ENCODE data around the gene AMOT.
"Not testable (repeated sequence)": the region's sequence is repeated elsewhere in the genome, so short reads cannot be mapped to it uniquely, and the experiment has no call there.

The AMOT gene, protein sequence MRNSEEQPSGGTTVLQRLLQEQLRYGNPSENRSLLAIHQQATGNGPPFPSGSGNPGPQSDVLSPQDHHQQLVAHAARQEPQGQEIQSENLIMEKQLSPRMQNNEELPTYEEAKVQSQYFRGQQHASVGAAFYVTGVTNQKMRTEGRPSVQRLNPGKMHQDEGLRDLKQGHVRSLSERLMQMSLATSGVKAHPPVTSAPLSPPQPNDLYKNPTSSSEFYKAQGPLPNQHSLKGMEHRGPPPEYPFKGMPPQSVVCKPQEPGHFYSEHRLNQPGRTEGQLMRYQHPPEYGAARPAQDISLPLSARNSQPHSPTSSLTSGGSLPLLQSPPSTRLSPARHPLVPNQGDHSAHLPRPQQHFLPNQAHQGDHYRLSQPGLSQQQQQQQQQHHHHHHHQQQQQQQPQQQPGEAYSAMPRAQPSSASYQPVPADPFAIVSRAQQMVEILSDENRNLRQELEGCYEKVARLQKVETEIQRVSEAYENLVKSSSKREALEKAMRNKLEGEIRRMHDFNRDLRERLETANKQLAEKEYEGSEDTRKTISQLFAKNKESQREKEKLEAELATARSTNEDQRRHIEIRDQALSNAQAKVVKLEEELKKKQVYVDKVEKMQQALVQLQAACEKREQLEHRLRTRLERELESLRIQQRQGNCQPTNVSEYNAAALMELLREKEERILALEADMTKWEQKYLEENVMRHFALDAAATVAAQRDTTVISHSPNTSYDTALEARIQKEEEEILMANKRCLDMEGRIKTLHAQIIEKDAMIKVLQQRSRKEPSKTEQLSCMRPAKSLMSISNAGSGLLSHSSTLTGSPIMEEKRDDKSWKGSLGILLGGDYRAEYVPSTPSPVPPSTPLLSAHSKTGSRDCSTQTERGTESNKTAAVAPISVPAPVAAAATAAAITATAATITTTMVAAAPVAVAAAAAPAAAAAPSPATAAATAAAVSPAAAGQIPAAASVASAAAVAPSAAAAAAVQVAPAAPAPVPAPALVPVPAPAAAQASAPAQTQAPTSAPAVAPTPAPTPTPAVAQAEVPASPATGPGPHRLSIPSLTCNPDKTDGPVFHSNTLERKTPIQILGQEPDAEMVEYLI

DNA sequence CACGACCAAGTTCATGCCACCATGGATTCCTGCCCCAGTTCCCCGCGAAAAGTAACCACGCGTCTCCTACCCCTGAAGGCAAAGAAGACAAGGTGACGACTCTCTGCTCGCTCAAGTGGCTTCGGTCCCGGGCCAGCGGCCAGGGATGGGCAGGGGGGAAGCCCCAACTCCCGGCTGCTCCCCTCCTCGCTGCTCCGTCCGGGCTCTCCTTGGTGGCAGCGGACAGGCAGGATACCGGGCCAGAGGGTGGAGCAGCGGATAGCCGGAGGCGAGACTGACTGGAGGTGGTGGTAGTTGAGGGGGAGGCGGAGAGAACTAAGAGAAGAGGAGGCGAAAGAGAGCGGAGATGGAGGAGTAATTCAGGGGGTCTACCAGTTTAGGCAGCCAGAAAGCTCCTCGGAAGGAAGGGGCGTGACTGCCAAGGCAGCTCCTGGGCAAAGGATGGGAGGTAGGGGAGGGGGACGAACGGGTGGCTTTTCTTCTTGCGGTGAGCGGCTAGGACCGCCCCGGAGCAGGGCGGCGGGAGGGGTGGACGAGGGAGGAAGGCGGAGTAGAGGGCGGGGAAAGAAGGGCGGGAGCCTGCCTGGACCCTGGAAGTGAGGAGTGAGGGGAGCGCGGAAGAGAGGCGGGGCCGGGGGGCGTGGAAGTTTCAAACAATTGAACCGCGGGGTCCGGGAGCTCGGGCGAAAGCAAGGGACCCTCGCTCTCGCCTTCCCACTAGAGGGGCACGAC is at the start of gene AMOT:
TSS of gene AMOT (minus strand) at position 450 of the 732 bp plus-strand sequence. CDS start 17,705 bp downstream, outside the sequence.
- peak; percentile 92 for DNase-seq

DNA sequence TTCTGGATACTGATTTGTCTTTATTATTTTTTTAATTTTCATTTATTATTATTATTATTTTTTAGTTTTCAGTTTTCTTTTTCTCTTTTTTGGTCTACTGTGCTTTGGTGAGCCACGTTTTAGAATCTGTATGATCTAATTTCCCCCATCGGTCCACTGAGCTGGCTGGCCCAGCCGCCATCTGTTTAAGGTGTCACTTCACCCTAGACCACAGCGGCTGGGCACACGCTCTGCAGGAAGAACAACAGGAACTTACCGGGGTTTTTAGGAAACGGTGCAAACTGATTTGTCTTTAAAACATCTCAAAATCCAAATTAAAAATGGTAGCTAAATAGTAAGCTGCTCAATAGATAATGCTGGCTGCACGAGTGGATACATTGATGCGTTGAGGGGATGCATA is 48.8 kb upstream of the AMOT start:
- no peak for DNase-seq

DNA sequence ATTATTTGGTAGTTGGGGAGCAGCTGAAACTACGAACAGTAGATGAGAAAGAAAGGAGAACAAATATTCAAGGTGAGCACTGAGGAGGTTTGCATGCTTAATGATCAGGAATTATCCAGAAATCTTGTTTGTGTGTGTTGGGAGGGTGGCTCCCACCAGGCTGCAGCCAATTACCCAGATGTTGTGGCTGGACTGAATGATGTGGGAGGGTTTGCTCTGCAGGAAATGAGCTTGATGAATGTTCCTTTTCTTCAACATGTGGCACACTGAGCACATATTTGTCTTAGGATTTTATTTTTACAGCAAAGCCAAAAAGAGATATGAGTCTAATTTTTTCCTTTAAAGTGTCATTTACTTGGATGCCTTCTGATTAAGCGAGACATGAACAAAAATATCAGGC is 48.3 kb upstream of the AMOT start:
- DNase-seq: no peak

DNA sequence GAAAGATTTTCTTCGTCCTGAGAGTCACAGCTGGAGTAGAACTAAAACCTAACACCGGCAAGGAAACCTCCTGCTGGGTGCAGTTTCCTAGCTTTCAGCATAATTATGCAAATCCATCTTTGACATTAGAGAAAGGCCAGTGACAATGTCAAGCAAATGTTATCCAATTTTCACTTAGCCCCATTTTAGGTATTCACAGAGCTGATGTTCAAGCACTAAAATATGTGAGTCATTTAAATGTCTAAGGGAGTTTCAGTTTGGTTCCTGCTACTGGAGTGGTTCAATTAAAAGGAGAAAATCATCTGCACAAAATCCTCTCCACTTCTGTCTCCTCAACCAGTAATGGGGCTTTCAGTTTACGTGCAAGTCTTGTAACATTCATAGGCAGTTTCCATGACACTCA is 37.1 kb upstream of the AMOT start:
- no peak for DNase-seq

DNA sequence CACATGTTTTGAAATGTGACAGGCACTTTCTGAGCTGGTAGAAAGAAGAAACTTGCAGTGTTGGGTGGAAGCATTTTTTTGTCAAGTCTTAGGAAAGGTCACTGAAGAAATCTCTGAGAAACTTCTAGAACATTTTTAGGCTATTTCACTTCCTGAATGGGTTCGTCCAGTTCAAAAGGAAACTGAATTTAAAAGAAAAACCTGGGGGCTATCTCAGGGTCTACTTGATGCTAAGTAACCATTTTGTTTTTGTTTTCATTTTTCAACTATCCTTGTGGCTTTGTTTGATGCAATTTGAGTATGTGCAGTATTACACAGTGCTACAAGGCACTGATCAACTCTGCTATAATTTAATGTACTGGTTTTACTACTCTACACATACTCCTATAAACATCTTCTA is 34.0 kb upstream of the AMOT start:
- no peak for DNase-seq

DNA sequence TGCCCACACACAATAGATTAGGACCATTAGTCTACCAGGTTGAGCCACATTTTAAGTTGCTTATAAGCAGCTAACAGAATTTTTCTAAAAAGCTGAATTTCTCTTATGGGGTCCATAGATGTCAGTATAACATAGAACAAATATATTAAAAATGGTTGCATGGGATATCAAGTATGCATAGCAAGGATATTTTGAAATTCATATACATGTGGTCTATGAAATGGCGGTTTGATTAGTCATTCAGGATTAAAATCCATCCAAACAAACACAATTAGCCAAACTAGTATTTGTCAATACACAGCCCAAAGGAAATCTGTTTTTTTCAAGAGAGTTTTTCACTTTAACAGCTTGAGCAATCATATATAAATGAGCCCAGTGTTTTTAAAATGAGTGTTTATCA is 33.5 kb upstream of the AMOT start:
- DNase-seq: no peak

DNA sequence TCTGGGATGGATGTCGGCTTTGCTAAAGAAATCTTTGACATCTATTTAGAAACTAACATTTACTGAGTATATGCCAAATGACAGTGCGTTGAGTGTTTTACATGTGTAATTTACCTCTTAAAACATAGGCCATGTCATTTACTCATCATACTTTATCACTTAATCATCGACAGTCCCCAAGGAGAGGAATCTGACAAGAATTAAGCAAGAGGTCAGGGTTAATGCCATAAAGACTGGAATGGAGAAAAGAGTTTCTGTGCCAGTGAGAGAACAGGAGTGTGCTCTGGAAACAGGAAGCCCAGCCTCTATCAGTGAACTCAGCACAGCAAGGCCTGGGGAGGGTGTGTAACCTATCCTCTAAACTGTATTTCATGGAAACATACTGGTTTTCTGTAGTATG is 28.0 kb upstream of the AMOT start:
- DNase-seq: no peak

DNA sequence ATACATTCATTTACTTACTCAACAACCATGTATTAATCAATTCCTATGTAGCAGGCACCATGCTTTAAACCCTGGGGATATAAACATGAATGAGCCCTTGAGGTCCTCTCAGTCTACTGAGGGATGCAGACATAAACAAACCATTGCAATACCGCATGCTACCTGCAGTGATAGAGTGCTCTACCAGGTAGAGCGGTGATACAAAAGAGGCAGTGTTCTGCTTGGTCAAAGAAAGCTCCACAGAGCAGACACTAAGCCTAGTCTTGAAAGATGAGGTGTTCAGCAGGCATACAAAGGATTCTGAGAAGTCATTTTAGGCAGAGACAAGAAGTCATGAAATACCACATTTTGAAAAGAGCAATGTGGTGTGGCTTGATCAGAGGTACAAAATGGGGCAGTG is 26.9 kb upstream of the AMOT start:
- DNase-seq: no peak

DNA sequence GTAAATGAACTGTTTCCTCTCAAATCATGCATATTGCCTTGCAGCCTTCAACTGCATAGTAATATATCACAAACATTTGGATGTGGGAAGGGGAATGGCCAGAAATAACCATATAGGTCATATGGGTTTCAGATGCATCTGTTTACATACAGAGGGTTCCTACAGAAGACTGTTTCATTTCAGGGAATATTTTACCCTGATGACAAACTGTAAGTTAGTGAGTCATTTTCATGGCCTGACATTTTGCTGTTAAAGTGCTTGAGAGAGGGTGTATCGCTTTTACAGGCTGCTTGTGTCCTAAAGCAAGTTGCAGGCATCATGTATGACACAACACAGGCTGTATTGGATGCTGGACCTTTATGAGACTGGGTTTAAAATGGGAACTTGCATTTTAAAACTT is 25.5 kb upstream of the AMOT start:
- DNase-seq: no peak

DNA sequence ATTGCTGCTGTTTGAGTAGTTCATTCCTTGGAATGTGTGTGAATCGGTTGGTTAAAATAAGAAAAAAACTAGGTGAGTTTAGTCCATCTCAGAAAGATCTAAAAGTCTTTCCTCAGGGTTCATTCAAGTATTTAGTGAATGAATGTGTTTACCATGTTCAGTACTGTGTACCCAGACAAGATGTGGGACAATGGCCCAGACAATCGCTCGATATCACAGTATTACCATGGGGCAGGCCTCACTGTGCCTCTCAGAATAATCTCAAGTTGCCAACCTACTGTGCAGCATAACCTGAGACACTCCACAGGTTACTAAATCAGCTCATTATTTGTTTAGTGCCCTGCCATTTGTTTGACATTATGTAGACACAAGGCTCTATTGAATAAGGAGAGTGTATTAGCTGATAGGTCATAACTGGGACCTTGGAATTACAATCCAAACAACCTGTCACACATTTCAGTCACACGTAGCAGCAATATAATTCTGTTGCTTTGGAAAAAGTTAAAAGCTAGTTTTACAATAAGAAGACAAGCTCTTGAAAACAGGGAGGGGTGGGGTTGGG is 24.9 kb upstream of the AMOT start:
- DNase-seq: no peak

DNA sequence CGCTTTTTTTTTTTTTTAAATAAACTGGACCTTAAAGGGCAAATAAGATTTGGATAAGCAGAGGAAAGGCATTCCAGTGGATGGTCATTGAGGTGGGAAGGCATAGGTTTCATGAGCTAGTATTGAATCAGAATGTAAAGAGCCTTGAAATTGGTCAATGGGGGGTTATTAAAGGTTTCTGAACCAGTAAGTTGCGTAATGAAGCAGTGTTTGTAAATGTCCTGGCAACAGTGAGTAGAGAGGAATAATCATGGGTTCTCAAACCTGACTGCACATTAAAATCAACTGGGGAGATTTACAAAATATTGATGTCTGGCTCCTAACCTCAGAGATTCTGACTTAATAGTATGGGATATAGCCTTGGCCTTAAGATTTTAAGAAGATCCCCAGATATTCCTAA is 23.2 kb upstream of the AMOT start:
- no peak for DNase-seq

DNA sequence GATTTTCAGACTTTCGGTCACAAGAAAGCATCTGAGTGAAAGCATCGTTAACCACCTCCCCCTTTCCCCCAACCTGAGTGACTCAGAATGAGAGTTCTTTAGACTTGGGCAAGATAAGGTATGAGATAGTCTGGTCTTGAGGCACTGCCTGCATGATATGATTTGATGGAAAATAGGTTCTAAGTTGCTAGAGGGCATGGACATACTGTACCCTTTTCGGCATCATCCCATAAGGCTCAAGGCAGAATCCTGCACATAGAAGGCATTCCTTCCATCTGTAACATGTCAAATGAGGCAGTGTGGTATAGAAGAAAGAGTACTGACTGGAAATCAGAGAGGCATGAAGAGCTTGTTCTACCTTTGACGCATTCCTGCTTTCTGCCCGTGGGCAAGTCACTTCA is 16.8 kb upstream of the AMOT start:
- DNase-seq: no peak

DNA sequence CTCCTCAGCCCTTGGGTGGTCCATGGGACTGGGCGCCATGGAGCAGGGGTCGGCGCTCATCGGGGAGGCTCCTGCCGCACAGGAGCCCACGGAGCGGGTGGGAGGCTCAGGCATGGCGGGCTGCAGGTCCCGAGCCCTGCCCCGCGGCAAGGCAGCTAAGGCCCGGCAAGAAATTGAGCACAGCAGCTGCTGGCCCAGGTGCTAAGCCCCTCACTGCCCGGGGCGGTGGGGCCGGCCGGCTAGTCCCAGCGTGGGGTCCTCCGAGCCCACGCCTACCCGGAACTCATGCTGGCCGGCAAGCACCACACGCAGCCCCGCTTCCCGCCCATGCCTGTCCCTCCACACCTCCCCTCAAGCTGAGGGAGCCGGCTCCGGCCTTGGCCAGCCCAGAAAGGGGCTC is 14.3 kb upstream of the AMOT start:
- not testable (repeated sequence) for DNase-seq

DNA sequence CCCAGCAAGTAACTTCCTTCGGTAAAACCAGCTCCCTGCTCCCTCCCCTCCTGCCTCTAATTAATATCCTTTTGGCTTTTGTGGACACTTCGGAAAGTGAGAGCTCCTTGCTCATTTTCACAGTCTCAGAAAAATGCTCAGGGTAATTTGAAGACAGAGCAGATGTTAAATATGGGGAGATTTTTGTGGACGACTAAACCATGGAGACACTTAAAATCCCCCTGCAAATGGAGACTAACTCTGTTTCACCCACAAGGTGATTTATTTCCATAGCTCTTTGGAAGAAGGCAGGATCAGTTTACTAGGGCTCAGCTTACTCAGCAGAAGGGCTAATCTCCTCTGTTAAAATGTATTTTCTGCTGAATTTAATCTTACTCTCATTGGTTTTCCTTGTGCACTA is 12.2 kb upstream of the AMOT start:
- no peak for DNase-seq

DNA sequence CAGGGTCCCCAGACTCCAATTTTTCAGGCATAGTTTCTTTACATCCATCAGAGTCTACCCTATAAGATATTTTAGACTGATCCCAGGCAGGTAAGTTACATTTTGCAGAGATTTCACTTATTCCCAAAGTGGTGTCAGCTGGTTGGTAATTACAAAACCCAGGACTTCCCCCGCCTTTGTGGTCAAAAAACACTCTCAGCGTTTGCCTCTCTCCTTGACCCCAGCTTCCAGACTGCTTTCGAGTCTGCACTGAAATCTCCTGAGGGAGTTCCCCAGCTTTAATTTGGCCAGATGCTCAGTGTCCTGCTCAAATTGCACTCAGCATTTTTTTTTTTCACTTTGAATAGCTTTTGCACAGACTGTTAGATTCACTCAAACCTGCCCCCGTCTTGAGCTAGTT is 11.2 kb upstream of the AMOT start:
- DNase-seq: peak; percentile 41

DNA sequence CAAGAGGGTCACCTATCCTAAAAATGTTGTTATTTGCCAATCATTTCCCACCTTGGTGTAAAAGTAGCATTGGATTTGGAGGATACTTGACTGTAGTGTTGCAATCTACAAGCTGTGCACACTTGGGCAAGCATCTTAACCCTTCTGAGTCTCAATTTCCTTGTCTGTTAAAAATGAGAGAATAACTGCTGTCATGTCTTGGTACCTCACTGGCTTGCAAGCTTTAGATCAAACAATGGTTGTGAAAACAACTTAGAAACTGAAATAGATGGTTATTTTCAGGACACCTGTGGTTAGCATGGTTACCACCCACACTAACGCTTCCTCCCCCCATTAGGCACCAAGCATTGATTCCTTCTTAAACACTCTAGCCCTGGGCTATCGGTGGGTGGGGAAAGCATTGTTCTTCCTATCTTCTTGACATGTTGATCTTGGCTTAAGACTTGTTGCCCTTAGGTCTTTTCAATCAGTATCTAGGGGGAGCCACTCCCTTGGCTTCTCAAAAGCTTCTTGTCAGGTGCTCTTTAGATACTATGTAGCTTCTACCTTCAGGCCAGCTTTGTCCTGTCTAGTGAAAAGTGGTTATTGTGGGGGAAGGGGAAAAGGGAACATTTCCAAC is 10.6 kb upstream of the AMOT start:
- no peak for DNase-seq

DNA sequence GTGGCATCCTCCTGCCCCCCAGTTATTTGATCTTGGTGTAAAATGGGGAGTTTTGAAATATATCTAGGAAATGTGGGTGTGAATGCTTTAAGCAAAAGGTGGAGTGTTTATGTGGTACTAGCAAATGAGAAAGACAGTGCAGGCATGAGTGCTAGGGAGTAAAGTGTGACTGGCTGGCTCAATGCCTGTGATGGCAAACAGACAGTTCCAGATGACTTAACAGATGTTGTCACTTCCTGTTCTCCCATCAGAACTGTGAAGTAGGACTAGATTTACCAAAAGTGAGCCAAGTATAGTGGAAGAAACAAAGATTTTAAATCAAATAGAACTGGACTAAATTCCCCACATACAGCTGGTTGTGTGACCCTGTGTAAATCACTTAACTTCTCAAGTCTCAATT is 8.4 kb upstream of the AMOT start:
- no peak for DNase-seq

DNA sequence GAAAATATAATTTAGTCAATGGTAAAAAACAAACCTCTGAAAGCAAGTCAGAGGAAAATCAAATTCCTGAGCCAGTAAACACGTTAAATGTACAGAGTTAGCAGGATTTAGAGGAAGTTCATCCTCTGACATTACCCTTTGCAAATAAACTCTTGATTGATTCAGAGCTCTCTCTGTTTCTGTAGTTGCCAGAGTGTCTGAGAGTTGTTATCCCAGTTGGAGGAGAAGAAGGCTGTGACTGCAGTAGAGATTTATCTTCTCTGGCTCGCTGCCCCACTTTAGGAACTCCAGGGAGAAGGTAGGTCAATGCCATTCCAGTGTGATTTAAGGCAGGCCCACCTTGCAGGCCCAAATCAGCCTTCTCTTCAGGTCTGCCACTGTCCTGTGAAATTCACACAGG is 6.2 kb upstream of the AMOT start:
- DNase-seq: no peak

DNA sequence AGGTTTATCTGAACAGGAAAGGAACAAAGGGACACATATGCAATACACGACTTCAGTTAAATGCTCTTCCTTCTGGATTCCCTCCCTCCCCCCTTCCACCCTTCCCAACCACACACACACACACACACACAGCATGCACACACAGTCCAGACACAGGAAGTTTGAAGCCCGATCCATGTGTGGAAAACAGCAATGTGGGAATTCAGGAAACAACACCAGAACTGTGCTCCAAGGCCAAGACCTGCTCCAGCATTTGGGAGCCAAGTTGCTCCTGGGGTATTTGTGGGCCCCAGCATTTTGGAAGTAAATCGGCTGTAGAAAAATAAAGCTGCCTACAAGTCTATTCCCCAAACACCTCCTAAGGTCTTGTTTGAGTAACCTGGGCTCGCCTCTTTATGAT is 5.6 kb upstream of the AMOT start:
- peak; percentile 67 for DNase-seq

DNA sequence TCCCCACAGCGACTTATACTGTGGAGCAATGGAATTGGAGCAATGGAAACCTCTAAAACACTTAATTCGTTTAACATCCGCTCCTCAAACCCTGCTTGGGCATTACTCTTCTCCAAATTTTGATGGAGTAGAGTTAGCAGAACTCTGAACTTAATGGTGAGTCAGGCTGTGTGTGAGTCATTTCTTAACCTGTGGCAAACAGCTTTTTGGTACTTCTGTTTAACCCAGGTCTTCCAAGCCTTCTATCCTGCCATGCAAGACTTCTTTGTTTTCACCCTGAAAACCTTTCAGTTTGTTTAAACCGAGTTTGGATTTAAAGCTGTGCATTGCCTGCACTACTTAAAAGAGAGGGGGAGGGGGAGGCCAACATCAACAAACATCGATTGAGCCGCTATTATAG is 3.6 kb upstream of the AMOT start:
- no peak for DNase-seq

DNA sequence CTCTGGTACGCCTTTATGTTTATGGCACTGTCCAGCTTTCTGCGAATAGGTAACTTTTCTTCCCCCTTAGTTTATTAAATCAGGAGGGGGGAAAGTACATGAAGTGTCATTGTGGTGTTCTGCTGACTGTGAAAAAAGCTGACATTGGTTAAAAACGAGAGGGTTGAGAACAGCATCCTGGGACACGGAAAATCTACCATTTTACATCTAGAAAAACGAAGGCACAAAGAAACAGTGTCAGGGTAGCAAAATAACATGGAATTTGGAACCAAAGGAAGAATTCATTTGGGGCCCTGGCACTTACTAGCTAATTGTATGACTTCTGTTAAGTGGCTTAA is 1.2 kb upstream of the AMOT start:
- no peak for DNase-seq

DNA sequence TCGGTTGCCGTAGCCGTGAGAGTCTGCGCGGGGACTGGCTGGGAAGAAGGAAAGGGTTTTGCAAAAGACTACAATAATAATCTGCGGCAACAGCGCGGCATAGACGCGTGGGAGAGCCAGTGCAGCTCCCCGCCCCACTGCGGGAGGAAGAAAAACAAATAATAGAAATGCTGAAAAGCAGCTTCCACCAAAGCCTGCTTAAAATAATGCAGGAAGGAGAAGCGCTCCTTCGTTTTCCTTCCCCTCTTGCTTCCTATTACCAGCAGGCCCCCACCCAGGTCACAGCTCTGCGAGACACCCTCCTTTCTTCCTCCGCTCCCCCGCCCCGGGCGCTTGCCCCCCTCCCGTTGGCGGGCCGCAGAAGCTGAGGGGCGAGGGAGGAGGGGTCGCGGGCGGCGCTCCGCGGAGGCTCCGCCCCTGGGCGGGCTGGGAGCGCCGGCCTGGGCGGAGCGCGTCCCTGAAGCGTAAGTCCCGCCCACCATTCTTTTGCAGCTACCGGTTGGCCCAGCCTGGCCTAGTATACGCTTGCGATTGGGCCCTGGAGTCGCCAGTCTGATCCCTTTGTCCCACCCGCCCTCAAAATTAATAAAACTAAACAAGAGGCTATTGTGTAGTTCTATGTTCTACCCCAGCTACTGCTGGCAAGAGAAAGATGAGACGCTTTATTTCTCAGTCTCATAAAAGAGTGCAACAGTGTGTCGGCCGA is 636 bp upstream of the AMOT start:
- DNase-seq: peak; percentile 88
